Subcutaneous adipose tissue (tissue), 4 donors: ENCODE measurements around the gene DNPH1. TPM values are rescaled to one million over a fixed set of nuclear protein-coding genes. Genes with fewer than 3 reads are reported as not detected.

ENCODE experiments used
- CTCF ChIP-seq: fragments of 450-650 bp; IDR thresholded peaks from one replicate; pipeline ENCODE4 v1.5.1; 2016; ENCODE audit warnings: low read depth, mild to moderate bottlenecking, control low read depth, antibody characterized with exemption, moderate library complexity
- total RNA-seq, 4 donors: library from RNA; depleted of rRNA; stranded (reverse); fragments of >200 nt; gene quantifications; one replicate each; pipeline ENCODE4 v1.1.0, GENCODE V29; 2016

DNPH1 gene
- total RNA-seq, 4 donors from 2014 or later, result 29.8 to 72.9 (median 50.8) TPM

GRCh38 chr6:43216200-43216599 is 13.1 kb downstream of the DNPH1 start:
- no peak for TF ChIP-seq CTCF

- TF ChIP-seq CTCF, result no peak
These were observed 14.2 kb downstream of the DNPH1 start for GRCh38 chr6:43215066-43215465.

GRCh38 chr6:43213431-43213830 is 15.8 kb downstream of the DNPH1 start:
- TF ChIP-seq CTCF, result no peak

GRCh38 chr6:43211955-43212354 is 17.3 kb downstream of the DNPH1 start:
- no peak for TF ChIP-seq CTCF

- no peak for TF ChIP-seq CTCF
These were observed 22.0 kb downstream of the DNPH1 start for GRCh38 chr6:43207286-43207685.

- no peak for TF ChIP-seq CTCF
These were observed 23.4 kb downstream of the DNPH1 start for GRCh38 chr6:43205849-43206248.

- TF ChIP-seq CTCF, result no peak
These were observed 24.8 kb downstream of the DNPH1 start for GRCh38 chr6:43204271-43205105.
